Measurements from ENCODE around the gene SRSF2. TPM values are rescaled to one million over a fixed set of nuclear protein-coding genes. Genes with fewer than 3 reads are reported as not detected.

Gene SRSF2
- total and polyA plus RNA-seq, 2 experiments from 2014 or later: 123 to 165 TPM

GRCh38 chr17:76702941-76703637, 34.0 kb downstream of the SRSF2 start:
- in situ Hi-C loops (cut with MboI): no loop called here
- Histone ChIP-seq H3K9ac (no peak overlapping the region), H2AFZ (no peak overlapping the region), H3K4me2 (ENCODE audit: unreplicated experiment) (no peak overlapping the region), H3K27ac (no peak overlapping the region), H4K20me1 (ENCODE audit: insufficient read depth) (peaks cover 7% of the 10 kb centered on the region; the same call in 1 of the 2 replicates), H3K9me3 (ENCODE audit: low read depth) (no peaks in the 10 kb centered on the region), H3F3A (ENCODE audit: insufficient read depth) (peaks cover 41% of the 10 kb centered on the region), H3K79me2 (ENCODE audit: insufficient read depth) (peaks cover 99% of the 10 kb centered on the region), H3K4me3 (no peak overlapping the region), H3K9me2 (ENCODE audit: insufficient read depth) (no peaks in the 10 kb centered on the region), H3K36me3 (ENCODE audit: low read depth) (no peaks in the 10 kb centered on the region), H3K4me1 (ENCODE audit: insufficient read depth) (peaks cover 52% of the 10 kb centered on the region), H3K27me3 (replicated peaks; ENCODE audit: insufficient read depth) (no peaks in the 10 kb centered on the region)
- DNase-seq: no peak
- 92 to 95% methylated on average over 10 of the region's 10 CpGs for WGBS, 2 experiments (ENCODE audit: low coverage in 1 of 2, low lambda C conversion rate in 2 of 2, missing lambda C conversion rate in 2 of 2)
- TF ChIP-seq EZH2 (IDR thresholded peaks at IDR 0.05; ENCODE audit: insufficient read depth, poor library complexity, severe bottlenecking) (no peak), EZH2phosphoT487 (IDR thresholded peaks at IDR 0.05; ENCODE audit: insufficient read depth, low read depth) (no peak)

GRCh38 chr17:76702076-76702475, 35.1 kb downstream of the SRSF2 start:
- Histone ChIP-seq H3K4me3 (no peak overlapping the region), H3K9me2 (ENCODE audit: insufficient read depth) (no peaks in the 10 kb centered on the region), H2AFZ (no peak overlapping the region), H4K20me1 (ENCODE audit: insufficient read depth) (peaks cover 4% of the 10 kb centered on the region; the same call in 1 of the 2 replicates), H3K9ac (0 out of 2 replicates have a peak overlapping the region, but pooled peaks have one; percentile 86), H3K36me3 (ENCODE audit: low read depth) (no peaks in the 10 kb centered on the region), H3K27me3 (replicated peaks; ENCODE audit: insufficient read depth) (no peaks in the 10 kb centered on the region), H3K9me3 (ENCODE audit: low read depth) (no peaks in the 10 kb centered on the region), H3F3A (ENCODE audit: insufficient read depth) (peaks cover 43% of the 10 kb centered on the region), H3K27ac (peak overlapping the region; percentile 98; the same call in 1 of the 2 replicates), H3K4me1 (ENCODE audit: insufficient read depth) (peaks cover 55% of the 10 kb centered on the region), H3K4me2 (ENCODE audit: unreplicated experiment) (peak overlapping the region; percentile 86), H3K79me2 (ENCODE audit: insufficient read depth) (peaks cover 99% of the 10 kb centered on the region)
- DNase-seq: no peak
- 50 to 60% methylated on average over 2 of the region's 2 CpGs for WGBS, 2 experiments (ENCODE audit: low coverage in 1 of 2, low lambda C conversion rate in 2 of 2, missing lambda C conversion rate in 2 of 2)
- TF ChIP-seq EZH2 (IDR thresholded peaks at IDR 0.05; ENCODE audit: insufficient read depth, poor library complexity, severe bottlenecking) (no peak), EZH2phosphoT487 (IDR thresholded peaks at IDR 0.05; ENCODE audit: insufficient read depth, low read depth) (no peak)
- in situ Hi-C loops (cut with MboI): no loop called here

- Histone ChIP-seq H3K9me2 (ENCODE audit: insufficient read depth) (no peaks in the 10 kb centered on the region), H3K4me2 (ENCODE audit: unreplicated experiment) (peak overlapping the region; percentile 86), H3K27me3 (replicated peaks; ENCODE audit: insufficient read depth) (no peaks in the 10 kb centered on the region), H3K4me1 (ENCODE audit: insufficient read depth) (peaks cover 56% of the 10 kb centered on the region), H3K9ac (peak overlapping the region; percentile 86), H4K20me1 (ENCODE audit: insufficient read depth) (no peaks in the 10 kb centered on the region; the same call in 1 of the 2 replicates), H3K27ac (peak overlapping the region; percentile 98), H2AFZ (no peak overlapping the region), H3K9me3 (ENCODE audit: low read depth) (no peaks in the 10 kb centered on the region), H3F3A (ENCODE audit: insufficient read depth) (peaks cover 48% of the 10 kb centered on the region), H3K79me2 (ENCODE audit: insufficient read depth) (peaks cover 99% of the 10 kb centered on the region), H3K4me3 (peak overlapping the region; percentile 67; the same call in 1 of the 2 replicates), H3K36me3 (ENCODE audit: low read depth) (no peaks in the 10 kb centered on the region)
- TF ChIP-seq EZH2 (IDR thresholded peaks at IDR 0.05; ENCODE audit: insufficient read depth, poor library complexity, severe bottlenecking) (no peak), EZH2phosphoT487 (IDR thresholded peaks at IDR 0.05; ENCODE audit: insufficient read depth, low read depth) (no peak)
- in situ Hi-C loops (cut with MboI): no loop called here
- WGBS, 2 experiments (ENCODE audit: low coverage in 1 of 2, low lambda C conversion rate in 2 of 2, missing lambda C conversion rate in 2 of 2): 59 to 62% methylated on average over 11 of the region's 11 CpGs
- no peak for DNase-seq
These were observed 35.6 kb downstream of the SRSF2 start for GRCh38 chr17:76701471-76701967.

DNA sequence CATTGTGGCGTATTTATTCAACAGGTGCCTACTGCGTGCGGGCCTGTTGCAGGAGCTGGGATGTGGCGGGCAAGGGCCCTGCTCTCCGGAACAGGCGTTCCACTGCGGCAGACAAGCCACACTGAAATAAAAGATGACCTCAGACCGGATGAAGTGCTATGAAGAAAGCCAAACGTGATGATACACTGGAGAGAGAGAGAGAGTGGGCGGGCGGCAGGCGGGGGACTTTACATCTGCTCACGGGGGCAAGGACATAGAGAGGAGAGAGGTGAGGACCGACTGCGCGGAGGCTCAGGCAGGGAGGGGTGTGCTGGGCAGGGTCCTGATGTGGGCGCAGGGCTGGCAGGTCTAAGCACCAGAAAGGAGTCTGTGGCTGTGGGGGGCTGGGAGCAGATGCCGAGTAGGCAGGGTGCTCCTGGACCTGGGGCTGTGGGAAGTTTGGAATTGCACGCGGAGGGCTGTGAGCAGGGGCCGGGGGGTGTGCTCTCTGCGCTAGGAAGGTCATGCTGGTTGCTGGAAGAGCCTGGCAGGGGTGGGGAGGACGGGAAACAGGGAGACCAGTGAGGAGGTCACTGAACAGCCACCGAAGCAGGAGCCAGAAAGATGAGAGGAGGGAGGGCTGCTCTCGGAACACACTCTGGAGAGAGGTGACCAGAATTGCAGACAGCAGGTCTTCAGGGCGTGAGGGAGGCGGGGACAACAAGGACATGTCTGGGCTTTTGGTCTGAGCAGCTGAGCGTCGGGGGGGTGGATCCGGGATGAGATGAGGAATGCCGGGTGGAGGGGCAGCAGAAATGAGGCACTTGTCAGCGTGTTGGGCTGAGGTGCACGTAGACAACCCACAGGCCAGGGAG, 36.3 kb downstream of the SRSF2 start:
- TF ChIP-seq EZH2phosphoT487 (IDR thresholded peaks at IDR 0.05; ENCODE audit: insufficient read depth, low read depth): no peak
- no peak for TF ChIP-seq EZH2 (IDR thresholded peaks at IDR 0.05; ENCODE audit: insufficient read depth, poor library complexity, severe bottlenecking)
- Histone ChIP-seq H3K9ac (peak overlapping the region; percentile 86), H3K4me3 (peak overlapping the region; percentile 67), H3K36me3 (ENCODE audit: low read depth) (no peaks in the 10 kb centered on the region), H3K27ac (peak overlapping the region; percentile 98), H3K9me2 (ENCODE audit: insufficient read depth) (no peaks in the 10 kb centered on the region), H3K27me3 (replicated peaks; ENCODE audit: insufficient read depth) (no peaks in the 10 kb centered on the region), H3F3A (ENCODE audit: insufficient read depth) (peaks cover 54% of the 10 kb centered on the region), H3K4me1 (ENCODE audit: insufficient read depth) (peaks cover 63% of the 10 kb centered on the region), H4K20me1 (ENCODE audit: insufficient read depth) (no peaks in the 10 kb centered on the region; the same call in 1 of the 2 replicates), H3K4me2 (ENCODE audit: unreplicated experiment) (peak overlapping the region; percentile 86), H3K9me3 (ENCODE audit: low read depth) (no peaks in the 10 kb centered on the region), H2AFZ (peak overlapping the region; percentile 25; the same call in 1 of the 2 replicates), H3K79me2 (ENCODE audit: insufficient read depth) (peaks cover 100% of the 10 kb centered on the region)
- DNase-seq: peak; percentile 95
- WGBS, 2 experiments (ENCODE audit: low coverage in 1 of 2, low lambda C conversion rate in 2 of 2, missing lambda C conversion rate in 2 of 2): 5 to 6% methylated on average over 30 to 33 of the region's 33 CpGs
- in situ Hi-C loops (cut with MboI): no loop called here
